A673 (cell line): ENCODE measurements around the gene PNN.
"Not testable (repeated sequence)": the region's sequence is repeated elsewhere in the genome, so short reads cannot be mapped to it uniquely, and the experiment has no call there.

Experiments used
- CTCF ChIP-seq: fragments of 300-800, 200-600 bp; sonication (generic); conservative IDR thresholded peaks from 2 replicates; pipeline ENCODE4 v1.5.1; 2017; ENCODE audit warnings: low read depth, mild to moderate bottlenecking, antibody characterized with exemption, low read length, moderate library complexity, mixed read lengths
- EZH2 ChIP-seq: fragments of 200-600 bp; sonication (generic); IDR thresholded peaks from 2 replicates; pipeline ENCODE4 v1.6.1; 2017; ENCODE audit warnings: borderline replicate concordance, low read depth, mild to moderate bottlenecking, mixed read lengths, antibody characterized with exemption, low read length; ENCODE audit not compliant: poor library complexity, severe bottlenecking

- not testable (repeated sequence) for TF ChIP-seq EZH2, CTCF
Observed at GRCh38 chr14:39167797-39168320, 7.2 kb upstream of the PNN start.
